Calu3 (cell line): Measurements from ENCODE around the gene OR6K2. TPM values are rescaled to one million over a fixed set of nuclear protein-coding genes. Genes with fewer than 3 reads are reported as not detected.

ENCODE experiments used
- Bru-seq: library from RNA; stranded (reverse); fragments of 400-500 nt; gene quantifications from one replicate; lab custom pipeline; 2021; lab: Mats Ljungman, UMichigan
- BruChase-seq, 2 experiments: library from RNA; stranded (reverse); fragments of 400-500 nt; gene quantifications; one replicate each; lab custom pipeline; 2021; lab: Mats Ljungman, UMichigan
- BruUV-seq: library from RNA; stranded (reverse); fragments of 400-500 nt; replicated peaks from 2 replicates; lab custom pipeline; 2021; lab: Mats Ljungman, UMichigan
- CTCF ChIA-PET: fragments of 300-600 bp; sonication (Branson Sonifier 250); formaldehyde crosslinking; loops from one replicate; lab custom pipeline; 2022; ENCODE audit warnings: antibody characterized with exemption; lab: Charles Lee
- DNase-seq: peaks from one replicate; pipeline ENCODE4 v3.0.0; 2022
- H3K27ac Mint-ChIP-seq: one replicate; pipeline ENCODE4 v1.8.0; 2022; ENCODE audit warnings: mixed read lengths; ENCODE audit not compliant: unreplicated experiment
- H3K27me3 Mint-ChIP-seq: one replicate; pipeline ENCODE4 v1.8.0; 2022; ENCODE audit warnings: mixed read lengths; ENCODE audit not compliant: unreplicated experiment
- H3K36me3 Mint-ChIP-seq: one replicate; pipeline ENCODE4 v1.8.0; 2022; ENCODE audit warnings: mild to moderate bottlenecking, moderate library complexity, mixed read lengths; ENCODE audit not compliant: insufficient read depth, unreplicated experiment
- H3K4me1 Mint-ChIP-seq: one replicate; pipeline ENCODE4 v1.8.0; 2022; ENCODE audit warnings: mild to moderate bottlenecking, low read depth, mixed read lengths; ENCODE audit not compliant: unreplicated experiment
- H3K4me3 Mint-ChIP-seq: one replicate; pipeline ENCODE4 v1.8.0; 2022; ENCODE audit warnings: mild to moderate bottlenecking, low read depth, moderate library complexity, mixed read lengths; ENCODE audit not compliant: unreplicated experiment
- H3K9me3 Mint-ChIP-seq: one replicate; pipeline ENCODE4 v1.8.0; 2022; ENCODE audit warnings: low read depth, mixed read lengths; ENCODE audit not compliant: unreplicated experiment
- intact Hi-C: fragments of 100-400 bp; cut with micrococcal nuclease; formaldehyde crosslinking; loops from one replicate; pipeline ENCODE4 v1.10.0; 2022; ENCODE audit not compliant: unreplicated experiment
- long read RNA-seq: library from polyadenylated mRNA; stranded (forward); transcript quantifications from one replicate; pipeline ENCODE4 v2.0.0, GENCODE V29; 2022
- total RNA-seq: library from RNA; stranded (reverse); gene quantifications from 2 replicates; pipeline ENCODE4 v1.2.3, GENCODE V29; 2022
- TF ChIP-seq, protein P1 (sequence below): fragments of 200-600 bp; IDR thresholded peaks from one replicate; pipeline ENCODE4 v1.8.0; 2022; ENCODE audit warnings: antibody characterized with exemption; ENCODE audit not compliant: unreplicated experiment

Gene OR6K2, protein sequence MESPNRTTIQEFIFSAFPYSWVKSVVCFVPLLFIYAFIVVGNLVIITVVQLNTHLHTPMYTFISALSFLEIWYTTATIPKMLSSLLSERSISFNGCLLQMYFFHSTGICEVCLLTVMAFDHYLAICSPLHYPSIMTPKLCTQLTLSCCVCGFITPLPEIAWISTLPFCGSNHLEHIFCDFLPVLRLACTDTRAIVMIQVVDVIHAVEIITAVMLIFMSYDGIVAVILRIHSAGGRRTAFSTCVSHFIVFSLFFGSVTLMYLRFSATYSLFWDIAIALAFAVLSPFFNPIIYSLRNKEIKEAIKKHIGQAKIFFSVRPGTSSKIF
- total RNA-seq (not detected in 2 replicates), Bru-seq, nascent RNA (not detected), BruChase-seq, experiment 1, labeled RNA remaining after a 6-hour chase (not detected), BruChase-seq, experiment 2, labeled RNA remaining after a 2-hour chase (not detected)
- long read RNA-seq = 0 reads

DNA sequence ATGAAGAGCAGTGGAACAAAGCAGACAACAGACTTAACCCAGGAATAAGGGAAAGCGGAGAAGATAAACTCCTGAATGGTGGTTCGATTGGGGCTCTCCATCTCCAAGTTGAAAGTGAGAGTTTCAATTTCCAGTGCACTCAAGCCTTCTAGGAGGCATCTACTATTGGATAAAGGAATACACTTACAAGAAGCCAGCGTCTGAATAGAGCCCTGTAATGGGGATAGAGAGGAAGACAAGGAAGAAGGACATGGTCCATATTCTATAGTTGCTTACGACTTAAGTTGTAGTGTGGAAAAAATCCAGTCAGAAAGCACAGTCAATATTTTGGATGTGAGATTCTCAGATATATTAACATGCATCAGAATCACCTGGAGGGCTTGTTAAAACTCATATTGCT lies at the start of gene OR6K2:
Gene OR6K2, minus strand, starts transcription at position 101 of the 400 bp plus-strand sequence. Its CDS starts 0 bp downstream, at position 101.
- BruUV-seq = no TSS peak
- no peak for DNase-seq
- H3K36me3 Mint-ChIP-seq = no peaks in the 10 kb centered on the region
- no peak within 1 kb of the TSS for H3K4me3 Mint-ChIP-seq
- intact Hi-C loops = no loop called here
- TF ChIP-seq, protein P1, sequence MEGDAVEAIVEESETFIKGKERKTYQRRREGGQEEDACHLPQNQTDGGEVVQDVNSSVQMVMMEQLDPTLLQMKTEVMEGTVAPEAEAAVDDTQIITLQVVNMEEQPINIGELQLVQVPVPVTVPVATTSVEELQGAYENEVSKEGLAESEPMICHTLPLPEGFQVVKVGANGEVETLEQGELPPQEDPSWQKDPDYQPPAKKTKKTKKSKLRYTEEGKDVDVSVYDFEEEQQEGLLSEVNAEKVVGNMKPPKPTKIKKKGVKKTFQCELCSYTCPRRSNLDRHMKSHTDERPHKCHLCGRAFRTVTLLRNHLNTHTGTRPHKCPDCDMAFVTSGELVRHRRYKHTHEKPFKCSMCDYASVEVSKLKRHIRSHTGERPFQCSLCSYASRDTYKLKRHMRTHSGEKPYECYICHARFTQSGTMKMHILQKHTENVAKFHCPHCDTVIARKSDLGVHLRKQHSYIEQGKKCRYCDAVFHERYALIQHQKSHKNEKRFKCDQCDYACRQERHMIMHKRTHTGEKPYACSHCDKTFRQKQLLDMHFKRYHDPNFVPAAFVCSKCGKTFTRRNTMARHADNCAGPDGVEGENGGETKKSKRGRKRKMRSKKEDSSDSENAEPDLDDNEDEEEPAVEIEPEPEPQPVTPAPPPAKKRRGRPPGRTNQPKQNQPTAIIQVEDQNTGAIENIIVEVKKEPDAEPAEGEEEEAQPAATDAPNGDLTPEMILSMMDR = no peak
- CTCF ChIA-PET = no interaction called here
- no peaks in the 10 kb centered on the region for H3K4me1 Mint-ChIP-seq
- H3K27me3 Mint-ChIP-seq = peaks cover 23% of the 10 kb centered on the region
- no peak within 1 kb of the TSS for H3K27ac Mint-ChIP-seq
- H3K9me3 Mint-ChIP-seq = peaks cover 2% of the 10 kb centered on the region

DNA sequence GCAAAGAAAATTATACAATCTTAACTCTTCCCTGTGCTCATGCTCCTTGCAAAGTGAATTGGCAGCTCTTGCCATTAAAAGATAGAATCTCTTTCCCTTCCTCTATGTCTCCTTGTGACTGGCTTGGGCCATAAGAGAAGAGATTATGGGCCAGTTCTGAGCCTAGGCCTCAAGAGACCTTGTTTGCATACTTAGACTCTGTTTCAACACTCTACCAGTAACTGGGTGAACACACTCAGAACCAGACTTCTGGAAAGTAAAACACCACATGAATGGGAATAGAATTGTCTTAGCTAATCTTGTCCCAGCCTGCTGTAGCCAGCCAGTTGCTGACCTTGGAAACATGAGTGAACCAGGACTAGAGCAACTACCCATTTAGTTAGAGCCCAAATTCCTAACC lies 35.4 kb upstream of the OR6K2 start:
- intact Hi-C loops = no loop called here

DNA sequence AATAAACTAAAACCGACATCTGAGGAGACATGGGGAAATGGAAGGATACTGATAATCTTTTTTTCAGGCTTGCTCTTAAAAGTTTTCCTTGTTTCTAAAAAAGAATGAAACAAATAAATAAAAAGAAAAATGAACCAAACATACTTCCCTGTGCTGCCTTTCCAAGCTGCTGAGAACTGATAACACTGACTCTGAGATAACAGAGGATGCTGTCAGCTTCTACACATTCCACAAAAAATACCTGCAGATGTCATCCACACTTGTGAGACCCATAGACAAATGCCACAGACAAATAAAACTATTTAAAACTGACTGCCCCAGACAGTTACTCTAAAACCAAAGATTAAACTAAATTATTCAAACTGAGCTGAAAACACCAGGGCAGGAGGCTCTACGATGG lies 32.1 kb upstream of the OR6K2 start:
- Mint-ChIP-seq H3K27me3 (peaks cover 6% of the 10 kb centered on the region), H3K4me3 (no peak overlapping the region), H3K36me3 (no peaks in the 10 kb centered on the region), H3K9me3 (peaks cover 2% of the 10 kb centered on the region), H3K4me1 (peaks cover 8% of the 10 kb centered on the region), H3K27ac (no peak overlapping the region)
- DNase-seq = no peak
- CTCF ChIA-PET = no interaction called here
- TF ChIP-seq, protein P1 = no peak
- BruUV-seq = no TSS peak
- intact Hi-C loops = no loop called here

More for the DNA sequence above, 35.4 kb upstream of the OR6K2 start:
- TF ChIP-seq, protein P1 = no peak
- DNase-seq = no peak
- Mint-ChIP-seq H3K27me3 (peaks cover 22% of the 10 kb centered on the region), H3K36me3 (no peaks in the 10 kb centered on the region), H3K9me3 (peaks cover 2% of the 10 kb centered on the region), H3K4me1 (no peaks in the 10 kb centered on the region), H3K4me3 (no peak overlapping the region), H3K27ac (no peak overlapping the region)
- BruUV-seq = no TSS peak
- CTCF ChIA-PET = interaction anchor here (0.7 kb wide), 1 partner anchor 18 kb away, joined by 3 read pairs; no protein-coding TSS in a partner anchor

DNA sequence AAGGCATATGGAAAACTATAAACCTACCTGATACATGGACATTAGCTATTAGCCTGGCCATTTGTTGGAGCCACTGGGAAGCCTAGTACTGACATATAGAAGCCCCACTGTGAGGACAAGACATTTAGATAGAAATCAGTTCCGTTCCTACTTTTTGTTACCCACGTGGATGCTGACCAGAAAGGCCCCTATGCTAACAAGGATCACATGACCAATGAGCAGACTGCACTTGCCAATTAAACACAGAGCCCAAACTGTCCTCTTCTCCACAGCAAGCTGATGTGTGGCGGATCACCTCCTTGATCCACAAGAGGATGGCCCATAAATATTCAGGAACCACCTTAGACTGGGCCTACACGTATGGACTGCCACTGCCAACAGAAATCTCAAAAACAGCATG lies 31.3 kb upstream of the OR6K2 start:
- intact Hi-C loops = no loop called here

More for the DNA sequence above, 31.3 kb upstream of the OR6K2 start:
- no peak for DNase-seq
- TF ChIP-seq, protein P1 = no peak
- no TSS peak for BruUV-seq
- no peaks in the 10 kb centered on the region for H3K36me3 Mint-ChIP-seq
- H3K4me1 Mint-ChIP-seq = peaks cover 8% of the 10 kb centered on the region
- no peak overlapping the region for H3K4me3 Mint-ChIP-seq
- CTCF ChIA-PET = no interaction called here
- peaks cover 2% of the 10 kb centered on the region for H3K9me3 Mint-ChIP-seq
- no peak overlapping the region for H3K27ac Mint-ChIP-seq
- no peaks in the 10 kb centered on the region for H3K27me3 Mint-ChIP-seq
